ENCODE measurements around the gene COL6A6. TPM values are rescaled to one million over a fixed set of nuclear protein-coding genes. Genes with fewer than 3 reads are reported as not detected.

COL6A6 gene
- total RNA-seq, 1 donor from 2014 or later: not detected

- DNase-seq: no peak
- Mint-ChIP-seq H3K9me3 (peaks cover 4% of the 10 kb centered on the region), H3K36me3 (ENCODE audit: low read depth) (no peaks in the 10 kb centered on the region), H3K4me1 (no peaks in the 10 kb centered on the region), H3K27me3 (peaks cover 33% of the 10 kb centered on the region), H3K4me3 (no peak overlapping the region), H3K27ac (no peak overlapping the region)
- ATAC-seq (ENCODE audit: low read depth): no peak
- intact Hi-C loops (cut with micrococcal nuclease): no loop called here
- ChIA-PET CTCF (no interaction called here), POLR2A (interaction anchor here (0.9 kb wide), 1 partner anchor 300 kb away, joined by 3 read pairs; no protein-coding TSS in a partner anchor)
- TF ChIP-seq CTCF (IDR thresholded peaks at IDR 0.05): no peak
Observed at GRCh38 chr3:130515755-130516154, 1.2 kb upstream of the COL6A6 start.

GRCh38 chr3:130517602-130518001, 625 bp downstream of the COL6A6 start:
- intact Hi-C loops (cut with micrococcal nuclease): no loop called here
- ChIA-PET CTCF (no interaction called here), POLR2A (no interaction called here)
- Mint-ChIP-seq H3K27me3 (peaks cover 31% of the 10 kb centered on the region), H3K9me3 (peaks cover 4% of the 10 kb centered on the region), H3K4me1 (no peaks in the 10 kb centered on the region), H3K27ac (no peak overlapping the region), H3K4me3 (no peak overlapping the region), H3K36me3 (ENCODE audit: low read depth) (no peaks in the 10 kb centered on the region)
- ATAC-seq (ENCODE audit: low read depth) (no peak), DNase-seq (no peak)
- TF ChIP-seq CTCF (IDR thresholded peaks at IDR 0.05): no peak

GRCh38 chr3:130519754-130520153, 2.8 kb downstream of the COL6A6 start:
- Mint-ChIP-seq H3K4me3 (no peak overlapping the region), H3K4me1 (no peaks in the 10 kb centered on the region), H3K27ac (no peak overlapping the region), H3K36me3 (ENCODE audit: low read depth) (no peaks in the 10 kb centered on the region), H3K9me3 (no peaks in the 10 kb centered on the region), H3K27me3 (peaks cover 33% of the 10 kb centered on the region)
- ChIA-PET CTCF (no interaction called here), POLR2A (no interaction called here)
- TF ChIP-seq CTCF (IDR thresholded peaks at IDR 0.05): no peak
- ATAC-seq (ENCODE audit: low read depth): no peak
- intact Hi-C loops (cut with micrococcal nuclease): no loop called here
- no peak for DNase-seq

- ChIA-PET CTCF (interaction anchor here (1.2 kb wide), 1 partner anchor 16 kb away, joined by 3 read pairs; no protein-coding TSS in a partner anchor), POLR2A (no interaction called here)
- H3K27me3 Mint-ChIP-seq: peaks cover 15% of the 10 kb centered on the region
- intact Hi-C loops (cut with micrococcal nuclease): no loop called here
- H3K27ac Mint-ChIP-seq: no peak overlapping the region
- DNase-seq (no peak), ATAC-seq (ENCODE audit: low read depth) (no peak)
- TF ChIP-seq CTCF (IDR thresholded peaks at IDR 0.05): no peak
- H3K9me3 Mint-ChIP-seq: no peaks in the 10 kb centered on the region
- no peak overlapping the region for H3K4me3 Mint-ChIP-seq
- no peaks in the 10 kb centered on the region for H3K36me3 Mint-ChIP-seq (ENCODE audit: low read depth)
- H3K4me1 Mint-ChIP-seq: no peaks in the 10 kb centered on the region
Observed at GRCh38 chr3:130522399-130522798, 5.4 kb downstream of the COL6A6 start.

GRCh38 chr3:130527426-130527825, 10.4 kb downstream of the COL6A6 start:
- Mint-ChIP-seq H3K27ac (no peak overlapping the region), H3K9me3 (no peaks in the 10 kb centered on the region), H3K4me1 (peaks cover 4% of the 10 kb centered on the region), H3K4me3 (no peak overlapping the region), H3K36me3 (ENCODE audit: low read depth) (no peaks in the 10 kb centered on the region), H3K27me3 (peaks cover 7% of the 10 kb centered on the region)
- POLR2A ChIA-PET: no interaction called here
- no peak for ATAC-seq (ENCODE audit: low read depth)
- CTCF ChIA-PET: no interaction called here
- DNase-seq: no peak
- no peak for TF ChIP-seq CTCF (IDR thresholded peaks at IDR 0.05)
- intact Hi-C loops (cut with micrococcal nuclease): no loop called here
